HG03378 (cell line): Measurements from ENCODE around the gene H1-8.

Experiments
- ATAC-seq: cut with Tn5 transposase; IDR thresholded peaks from one replicate; pipeline ENCODE4 v1.9.1; 2021; ENCODE audit warnings: mild to moderate bottlenecking, moderate library complexity; ENCODE audit not compliant: unreplicated experiment

Gene H1-8

GRCh38 chr3:129592381-129593131 lies 49.6 kb downstream of the H1-8 start:
- ATAC-seq, result no peak

GRCh38 chr3:129593230-129593594 lies 50.2 kb downstream of the H1-8 start:
- no peak for ATAC-seq

GRCh38 chr3:129593595-129594339 lies 50.8 kb downstream of the H1-8 start:
- no peak for ATAC-seq

DNA sequence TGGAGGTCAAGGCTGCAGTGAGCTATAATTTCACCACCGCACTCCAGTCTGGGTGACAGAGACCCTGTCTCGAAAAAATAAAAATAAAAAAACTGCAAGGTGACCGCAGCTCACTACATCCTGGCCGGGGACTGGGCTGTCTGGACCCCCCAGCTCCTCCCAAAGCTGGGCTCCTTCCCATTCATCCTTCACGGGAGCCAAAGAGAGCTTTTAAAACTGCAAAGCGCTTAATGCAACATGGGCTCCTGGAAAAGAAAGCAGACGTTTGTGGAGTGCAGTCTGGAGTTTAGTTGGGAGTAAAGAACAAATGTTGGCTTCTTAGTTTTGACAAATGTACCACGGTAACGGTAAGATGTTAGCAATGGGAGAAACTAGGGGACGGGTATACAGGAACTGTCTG lies 51.4 kb downstream of the H1-8 start:
- ATAC-seq, result no peak

- no peak for ATAC-seq
These were observed 52.0 kb downstream of the H1-8 start for GRCh38 chr3:129594907-129595390.

DNA sequence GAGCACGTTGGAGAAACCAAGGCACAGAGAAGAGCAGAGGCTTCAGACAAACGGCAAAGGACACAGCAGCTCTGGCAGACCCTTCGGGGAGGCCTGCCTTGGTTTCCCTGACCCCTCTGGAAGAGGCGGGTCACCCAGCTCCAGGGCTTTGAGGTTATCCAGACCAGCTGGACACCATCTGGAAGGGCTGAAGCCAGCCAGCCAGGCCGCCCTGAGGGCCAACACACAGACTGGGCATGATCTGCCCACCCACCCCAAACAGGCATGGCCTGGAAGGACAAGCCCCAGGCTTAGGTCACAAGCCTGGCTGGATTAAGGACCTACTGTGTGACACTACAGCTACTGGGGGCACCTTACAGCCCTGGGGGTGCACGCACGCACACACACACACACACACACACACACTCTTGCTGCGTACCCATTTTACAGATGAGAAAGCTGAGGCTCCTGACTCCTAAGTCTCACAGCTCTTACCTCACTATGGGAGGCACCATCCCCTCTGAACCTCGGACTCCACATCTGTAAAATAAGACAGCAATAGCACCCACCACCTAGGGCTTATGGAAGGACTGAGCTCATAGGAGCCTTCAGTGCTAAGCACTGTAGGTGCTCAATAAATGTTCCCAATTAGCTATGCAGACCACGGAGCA lies 52.7 kb downstream of the H1-8 start:
- no peak for ATAC-seq

DNA sequence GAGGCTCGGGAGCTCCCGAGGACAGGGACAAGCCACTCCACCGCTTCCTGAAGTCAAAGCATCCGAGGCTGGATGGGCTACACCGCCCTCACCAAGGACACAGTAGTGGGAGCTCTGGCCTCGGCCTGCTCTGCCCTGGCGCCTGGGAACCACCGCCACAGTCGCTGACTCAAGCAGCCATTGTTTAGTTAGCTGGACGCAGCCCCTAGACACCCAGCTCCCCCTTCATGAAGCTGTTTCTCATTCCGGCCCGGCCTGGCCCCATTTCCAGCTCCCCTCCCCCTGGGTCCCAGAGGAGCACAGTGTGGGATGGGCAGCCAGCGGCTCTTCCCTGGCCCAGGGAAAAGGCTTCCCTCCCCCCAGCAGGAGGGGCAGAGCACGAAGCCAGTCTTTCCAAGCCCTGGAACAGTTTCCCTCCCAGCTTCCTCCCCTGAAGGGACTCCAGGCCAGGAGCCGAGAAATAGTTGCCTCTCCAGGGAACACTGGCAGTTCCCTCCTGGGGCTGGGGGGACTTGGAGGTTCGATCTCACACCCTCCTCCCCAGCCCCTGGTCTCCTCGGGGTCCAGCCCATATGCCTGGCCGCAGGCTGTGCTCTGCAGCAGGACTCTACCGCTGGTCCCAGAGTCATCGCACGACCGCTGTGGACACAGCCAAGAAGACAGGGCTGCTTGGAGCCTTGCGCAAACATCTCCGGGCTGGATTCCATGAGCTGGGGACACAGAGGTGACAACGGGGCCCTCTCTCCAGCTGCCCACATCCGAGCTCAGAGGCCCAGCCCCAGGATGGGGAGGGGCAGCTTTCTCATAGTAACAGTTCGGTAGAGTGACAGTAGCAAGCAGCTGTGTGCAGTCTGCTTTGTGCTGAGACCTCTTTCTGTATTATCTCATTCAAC lies 53.5 kb downstream of the H1-8 start:
- no peak for ATAC-seq

DNA sequence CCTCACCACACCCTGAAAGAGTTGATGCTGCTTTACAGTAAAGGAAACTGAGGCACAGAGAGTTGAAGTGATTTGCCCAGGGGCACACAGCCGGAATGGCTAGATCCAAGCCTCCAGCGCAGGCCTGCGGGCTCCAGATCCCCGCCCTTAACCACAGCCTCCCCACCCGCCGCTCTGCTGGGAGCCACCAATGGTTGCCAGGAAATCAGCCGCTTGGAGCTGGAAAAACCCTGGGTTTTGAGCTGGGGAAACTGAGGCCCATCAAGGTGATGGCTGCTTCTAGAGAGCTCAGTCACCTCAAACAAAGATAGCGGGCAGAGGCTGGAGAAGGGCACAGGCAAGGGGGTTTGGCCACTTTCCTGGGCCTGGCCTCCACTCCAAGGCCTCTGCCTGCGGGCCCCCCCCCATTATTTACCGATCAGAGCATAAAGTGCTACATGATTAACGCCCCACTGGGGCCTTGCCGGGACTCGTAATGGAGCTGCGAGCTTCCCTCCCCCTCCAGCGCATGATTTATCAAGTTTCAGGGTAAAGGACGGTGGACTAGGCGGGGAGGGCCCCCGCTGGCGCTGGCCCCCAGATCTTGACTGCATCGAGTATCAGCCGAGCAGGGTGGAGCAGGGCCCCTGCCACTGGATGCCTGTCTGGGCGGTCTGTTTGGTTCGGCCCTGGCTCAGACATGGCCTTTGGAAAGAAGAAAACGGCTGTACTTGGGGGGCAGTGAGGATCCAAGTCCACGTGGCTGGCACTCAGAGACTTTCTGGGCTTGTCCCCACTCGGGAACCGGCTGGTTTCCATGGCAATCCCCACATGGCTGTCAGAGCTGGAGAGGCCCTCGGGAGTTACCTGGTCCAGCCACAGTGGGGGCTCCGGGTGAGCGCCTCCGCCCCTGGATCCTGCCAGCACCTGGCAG lies 54.4 kb downstream of the H1-8 start:
- ATAC-seq, result no peak

DNA sequence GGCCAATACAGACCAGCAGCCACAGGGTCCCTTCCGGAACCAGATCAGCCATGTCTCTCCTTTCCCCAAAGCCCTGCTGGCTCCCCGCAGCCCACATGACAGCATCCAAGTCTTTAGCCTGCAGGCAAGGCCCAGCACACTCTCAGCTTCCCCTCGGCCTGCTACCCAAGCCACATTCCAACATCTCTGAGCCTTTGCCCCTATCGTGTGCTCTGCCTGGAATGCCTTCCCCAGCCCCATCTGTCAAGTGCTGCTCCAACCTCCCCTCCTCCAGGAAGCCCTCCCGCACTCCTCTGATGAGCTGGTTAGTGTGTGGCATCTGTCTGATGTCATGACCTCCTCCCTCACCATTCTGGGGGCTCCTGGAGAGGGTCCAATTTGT lies 55.0 kb downstream of the H1-8 start:
- ATAC-seq, result no peak

DNA sequence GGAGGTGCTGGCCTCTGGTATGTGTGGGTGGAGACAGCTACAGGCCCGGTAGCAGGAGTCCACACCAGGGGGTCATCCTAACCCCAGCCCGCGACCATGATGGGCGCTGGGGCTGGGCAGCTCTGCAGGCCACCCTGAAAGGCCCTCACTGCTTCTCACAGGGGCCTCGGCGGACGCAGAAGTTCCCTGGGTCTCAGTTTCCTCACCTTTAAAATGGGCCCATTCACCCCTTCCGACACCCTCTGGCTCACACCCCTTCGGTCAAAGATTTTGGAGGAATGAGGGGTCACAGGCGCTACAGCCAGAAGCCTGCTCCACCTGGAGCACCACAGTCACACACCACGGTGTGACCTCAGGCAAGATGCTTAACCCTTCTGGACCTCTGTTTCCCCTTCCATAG lies 55.5 kb downstream of the H1-8 start:
- no peak for ATAC-seq

DNA sequence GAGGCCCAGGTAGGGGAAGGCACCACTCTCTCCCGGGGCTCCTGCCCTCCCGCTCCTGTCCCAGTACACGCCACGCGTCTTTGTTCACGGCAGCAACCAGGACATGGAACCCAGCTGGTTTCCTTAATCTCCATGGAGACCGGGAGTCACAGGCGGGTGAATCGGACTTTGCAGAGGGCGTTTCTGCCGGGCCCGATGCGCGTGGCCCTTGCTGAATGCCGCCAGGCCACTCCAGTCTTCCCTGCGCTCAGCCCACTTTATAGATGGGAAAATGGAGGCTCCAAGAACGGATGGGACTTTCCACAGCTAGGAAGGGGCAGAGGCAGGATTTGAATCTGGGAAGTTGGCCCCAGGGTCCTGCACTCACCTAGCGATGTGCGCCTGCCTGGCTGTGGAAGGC lies 56.1 kb downstream of the H1-8 start:
- no peak for ATAC-seq

- ATAC-seq, result no peak
These were observed 56.6 kb downstream of the H1-8 start for GRCh38 chr3:129599607-129600006.

DNA sequence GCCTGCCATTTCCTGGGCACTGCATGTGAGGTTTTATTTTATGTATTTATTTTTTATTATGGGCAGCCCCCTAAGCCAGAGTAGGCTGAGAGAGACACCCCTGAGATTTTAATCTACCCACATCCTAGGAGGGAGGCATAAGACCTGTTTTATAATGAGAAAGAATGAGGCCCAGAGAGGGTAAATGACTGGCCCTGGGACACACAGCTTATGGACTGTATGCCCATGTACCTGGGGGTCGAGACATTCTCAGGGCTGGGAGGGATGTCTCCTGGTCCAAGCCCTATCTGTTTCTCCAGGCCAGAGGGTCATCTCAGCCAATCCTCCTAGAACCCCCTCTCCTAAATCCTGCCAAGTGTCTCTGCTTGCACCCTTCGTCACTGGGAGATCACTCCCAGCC lies 57.4 kb downstream of the H1-8 start:
- no peak for ATAC-seq
